Esophagus squamous epithelium (tissue), 5 donors: ENCODE results near the gene LIN9. TPM values are rescaled to one million over a fixed set of nuclear protein-coding genes. Genes with fewer than 3 reads are reported as not detected.
"Not testable (repeated sequence)": the region's sequence is repeated elsewhere in the genome, so short reads cannot be mapped to it uniquely, and the experiment has no call there.

Experiments used
- DNase-seq: peaks from one replicate; lab custom pipeline; 2025; lab: John Stamatoyannopoulos, UW
- H3K27ac ChIP-seq, 4 donors: fragments of 200-600 bp; sonication (generic); one replicate each; pipeline ENCODE4 v1.5.1; 2016 to 2019; ENCODE audit warnings: mild to moderate bottlenecking in 1 of 4
- H3K27me3 ChIP-seq, 4 donors: fragments of 200-600 bp; sonication (generic); 1 replicate in 3 of 4; 2 replicates in 1 of 4; pipeline versions ENCODE4 v1.5.1 to v1.6.0; 2017 to 2021; ENCODE audit warnings: antibody characterized with exemption in 1 of 4
- H3K36me3 ChIP-seq, 3 donors: fragments of 200-600 bp; sonication (generic); one replicate each; pipeline ENCODE4 v1.5.1; 2016 to 2019
- H3K4me1 ChIP-seq, 3 donors: fragments of 200-600 bp; sonication (generic); one replicate each; pipeline ENCODE4 v1.5.1; 2017 to 2019
- H3K4me3 ChIP-seq, 4 donors: fragments of 200-600 bp; sonication (generic); 1 replicate in 3 of 4; 2 replicates in 1 of 4; pipeline ENCODE4 v1.5.1; 2016 to 2019; ENCODE audit warnings: mild to moderate bottlenecking in 2 of 4, moderate library complexity in 1 of 4
- H3K9me3 ChIP-seq, 3 donors: fragments of 200-600 bp; sonication (generic); one replicate each; pipeline ENCODE4 v1.5.1; 2016 to 2019
- CTCF ChIP-seq, 6 experiments: fragments of 450-650 bp in 4 of 6; fragments of 200-600 bp in 2 of 6; sonication (generic) in 2 of 6; IDR thresholded peaks; one replicate each; pipeline ENCODE4 v1.5.1; 2016 to 2019; ENCODE audit warnings: antibody characterized with exemption in 6 of 6, mild to moderate bottlenecking in 4 of 6, moderate library complexity in 4 of 6
- POLR2A ChIP-seq, 4 donors: fragments of 450-650 bp; IDR thresholded peaks; one replicate each; pipeline ENCODE4 v1.6.1; 2017; ENCODE audit warnings: antibody characterized with exemption in 4 of 4, mild to moderate bottlenecking in 4 of 4, moderate library complexity in 3 of 4
- WGBS, 2 donors: methylation state at CpG; one replicate each; pipeline ENCODE4 v1.1.5; 2018; 5-methylcytosine and 5-hydroxymethylcytosine counted together
- intact Hi-C: fragments of 100-400 bp; cut with DNase I; formaldehyde crosslinking; loops from one replicate; pipeline ENCODE4 v1.15.0; 2022
- total RNA-seq, 4 donors: library from RNA; depleted of rRNA; stranded (reverse); fragments of >200 nt; gene quantifications; one replicate each; pipeline ENCODE4 v1.1.0, GENCODE V29; 2016
- donor health status: DM: yes; HTN: yes; CAD: no.

The LIN9 gene
- total RNA-seq, 4 donors from 2014 or later = 2.2 to 7.2 (median 4.6) TPM

DNA sequence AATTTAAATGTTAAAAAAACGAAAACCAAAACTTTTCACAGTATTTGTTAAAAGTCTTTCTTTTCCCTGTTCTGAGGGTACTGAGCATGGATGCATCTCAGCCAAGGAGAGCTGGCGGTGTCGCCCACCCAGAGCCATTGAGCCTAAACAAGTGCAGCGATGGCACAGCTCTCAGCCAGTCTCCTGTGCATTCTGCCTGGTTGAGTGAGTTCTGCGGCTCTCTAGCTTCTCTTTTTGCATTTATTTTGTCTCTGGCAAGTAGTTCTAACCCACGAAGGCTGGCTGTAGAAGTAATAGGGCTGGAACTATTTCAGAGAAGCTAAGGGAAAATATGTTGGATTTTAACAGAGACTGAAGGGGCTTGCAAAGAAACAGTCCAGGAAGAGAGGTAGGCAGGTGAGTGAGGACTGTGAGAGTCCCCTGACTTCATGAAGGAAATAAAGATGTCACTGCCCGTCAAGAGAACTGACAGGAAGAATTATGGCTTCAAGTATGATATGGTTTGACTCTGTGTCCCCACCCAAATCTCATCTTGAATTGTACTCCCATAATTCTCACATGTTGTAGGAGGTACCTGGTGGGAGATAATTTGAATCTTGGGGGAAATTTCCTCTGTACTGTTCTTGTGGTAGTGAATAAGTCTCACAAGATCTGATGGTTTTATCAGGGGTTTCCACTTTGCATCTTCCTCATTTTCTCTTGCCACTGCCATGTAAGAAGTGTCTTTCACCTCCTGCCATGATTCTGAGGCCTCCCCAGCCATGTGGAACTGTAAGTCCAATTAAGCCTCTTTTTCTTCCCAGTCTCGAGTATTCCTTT lies 35.7 kb upstream of the LIN9 start:
- no peak for TF ChIP-seq CTCF (IDR thresholded peaks at IDR 0.05)
- no peak for TF ChIP-seq POLR2A (IDR thresholded peaks at IDR 0.05)
- intact Hi-C loops = no loop called here
- H3K27me3 ChIP-seq = no peaks in the 10 kb centered on the region
- no peak overlapping the region for H3K27ac ChIP-seq
- no peaks in the 10 kb centered on the region for H3K36me3 ChIP-seq
- 63 to 79% methylated on average over 7 to 8 of the region's 8 CpGs for WGBS, 2 donors
- no peak overlapping the region for H3K4me3 ChIP-seq
- H3K9me3 ChIP-seq = no peaks in the 10 kb centered on the region
- DNase-seq = no peak
- H3K4me1 ChIP-seq = no peaks in the 10 kb centered on the region

DNA sequence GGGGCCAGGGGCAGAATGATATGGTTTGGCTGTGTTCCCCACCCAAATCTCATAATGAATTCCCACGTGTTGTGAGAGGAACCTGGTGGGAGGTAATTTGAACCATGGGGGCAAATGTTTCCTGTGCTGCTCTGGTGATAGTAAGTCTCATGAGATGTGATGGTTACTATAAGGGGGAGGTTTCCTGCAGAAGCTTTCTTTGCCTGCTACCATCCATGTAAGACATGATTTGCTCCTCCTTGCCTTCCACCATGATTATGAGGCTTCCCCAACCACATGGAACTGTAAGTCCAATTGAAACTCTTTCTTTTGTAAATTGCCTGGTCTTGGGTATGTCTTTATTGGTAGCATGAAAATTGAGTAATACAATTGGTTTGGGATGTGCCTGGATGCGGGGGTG lies 33.7 kb upstream of the LIN9 start:
- 65 to 73% methylated on average over 2 of the region's 2 CpGs for WGBS, 2 donors
- H3K27ac ChIP-seq = no peak overlapping the region
- H3K4me3 ChIP-seq = no peak overlapping the region
- no peak for TF ChIP-seq POLR2A (IDR thresholded peaks at IDR 0.05)
- TF ChIP-seq CTCF (IDR thresholded peaks at IDR 0.05) = no peak
- H3K9me3 ChIP-seq = no peaks in the 10 kb centered on the region
- no peak for DNase-seq
- intact Hi-C loops = no loop called here
- no peaks in the 10 kb centered on the region for H3K4me1 ChIP-seq
- H3K27me3 ChIP-seq = no peaks in the 10 kb centered on the region
- no peaks in the 10 kb centered on the region for H3K36me3 ChIP-seq

GRCh38 chr1:226340111-226340510 lies 31.1 kb upstream of the LIN9 start:
- H3K36me3 ChIP-seq, H3K4me1 ChIP-seq, DNase-seq, intact Hi-C loops, H3K27me3 ChIP-seq, H3K9me3 ChIP-seq, H3K4me3 ChIP-seq, H3K27ac ChIP-seq: not testable (repeated sequence)
- 81 to 85% methylated on average over 3 of the region's 3 CpGs for WGBS, 2 donors

DNA sequence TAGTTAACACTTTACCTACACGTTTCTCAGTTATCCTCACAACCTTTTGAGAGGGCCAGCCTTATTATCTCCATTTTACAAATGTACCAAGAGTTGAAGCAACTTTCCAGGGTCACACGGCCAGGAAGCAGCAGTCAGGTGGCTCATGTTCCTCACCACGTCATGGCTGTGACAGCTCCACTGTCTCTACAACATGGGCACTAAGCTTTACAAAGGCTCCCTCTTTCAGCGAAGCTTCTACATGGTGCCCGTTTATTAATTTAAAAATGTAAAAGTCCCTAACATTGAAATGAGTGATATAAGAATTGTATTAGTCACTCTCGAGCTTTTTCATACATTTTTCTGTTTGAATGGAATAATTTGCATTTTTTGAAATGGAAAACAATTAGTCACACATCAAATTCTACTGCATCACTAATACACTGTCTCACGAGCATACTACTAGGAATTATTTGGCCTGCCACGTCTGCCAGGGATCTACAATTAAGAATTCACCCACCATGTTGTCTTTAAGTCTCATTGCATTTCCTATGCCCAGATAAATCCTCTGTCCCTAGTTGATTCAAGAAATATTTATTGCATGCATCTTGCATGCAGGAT lies 28.4 kb upstream of the LIN9 start:
- Histone ChIP-seq H3K27ac (no peak overlapping the region), H3K27me3 (no peaks in the 10 kb centered on the region), H3K4me3 (no peak overlapping the region), H3K4me1 (peaks cover 0 to 5% (median 0%) of the 10 kb centered on the region in 3 donors), H3K9me3 (no peaks in the 10 kb centered on the region), H3K36me3 (no peaks in the 10 kb centered on the region)
- TF ChIP-seq POLR2A (IDR thresholded peaks at IDR 0.05) = no peak
- TF ChIP-seq CTCF (IDR thresholded peaks at IDR 0.05) = no peak
- intact Hi-C loops = no loop called here
- DNase-seq = no peak
- WGBS, 2 donors = 43 to 52% methylated on average over 8 of the region's 8 CpGs

- Histone ChIP-seq H3K4me1 (peaks cover 0 to 5% (median 0%) of the 10 kb centered on the region in 3 donors), H3K4me3 (no peak overlapping the region), H3K36me3 (no peaks in the 10 kb centered on the region), H3K27ac (no peak overlapping the region), H3K9me3 (no peaks in the 10 kb centered on the region), H3K27me3 (peaks cover 0 to 6% (median 0%) of the 10 kb centered on the region in 4 donors)
- intact Hi-C loops = no loop called here
- WGBS, 2 donors = 46 to 64% methylated on average over 1 of the region's 1 CpG
- TF ChIP-seq CTCF (IDR thresholded peaks at IDR 0.05) = no peak
- TF ChIP-seq POLR2A (IDR thresholded peaks at IDR 0.05) = no peak
- DNase-seq = no peak
These were observed 26.7 kb upstream of the LIN9 start for GRCh38 chr1:226335661-226336060.
